Motor neuron (in vitro differentiated cells): ENCODE data around the gene FARP1. TPM values are rescaled to one million over a fixed set of nuclear protein-coding genes. Genes with fewer than 3 reads are reported as not detected.

Source experiments
- ATAC-seq, 8 experiments: fragments of 200-7000 bp; cut with Tn5 transposase; replicated peaks in 6 of 8; 2 replicates each; pipeline ENCODE4 v1.8.0; 2021; ENCODE audit warnings: mild to moderate bottlenecking in 8 of 8, moderate library complexity in 8 of 8
- H3K27ac ChIP-seq, 2 donors: fragments of 250-450 bp; sonication (Bioruptor Pico); 2 replicates each; pipeline ENCODE4 v1.9.0; 2021; ENCODE audit warnings: antibody characterized with exemption in 2 of 2, mild to moderate bottlenecking in 2 of 2, moderate library complexity in 1 of 2
- H3K4me1 ChIP-seq, 2 donors: fragments of 250-450 bp; sonication (Bioruptor Pico); replicated peaks in 1 of 2; 2 replicates each; pipeline ENCODE4 v1.6.1; 2021; ENCODE audit warnings: antibody characterized with exemption in 2 of 2, mild to moderate bottlenecking in 2 of 2, moderate library complexity in 1 of 2
- H3K4me3 ChIP-seq, 5 donors: fragments of 250-450 bp; sonication (Bioruptor Pico); 2 replicates each; pipeline ENCODE4 v1.9.0; 2021; ENCODE audit warnings: antibody characterized with exemption in 5 of 5, mild to moderate bottlenecking in 5 of 5, moderate library complexity in 4 of 5
- WGBS, 10 experiments: fragments of 450-650 bp; shearing (Covaris generic); methylation state at CpG; one replicate each; pipeline ENCODE4 v1.0.0; 2022; 5-methylcytosine and 5-hydroxymethylcytosine counted together
- in situ Hi-C, 9 experiments: fragments of 400-800 bp; cut with MboI; loops; one replicate each; pipeline ENCODE4 v1.15.0; 2021; ENCODE audit warnings: low sequenced_read_pairs in 9 of 9, low pct_unique_long_range_greater_than_20kb in 2 of 9; ENCODE audit not compliant: unreplicated experiment in 9 of 9
- total RNA-seq, 8 experiments: library from RNA; unstranded; fragments of 300-600 nt; gene quantifications; 2 replicates each; pipeline versions ENCODE4 v1.2.3 to v1.2.4, GENCODE V29; 2022

Gene FARP1
- total RNA-seq, 8 experiments from 2014 or later = 6.5 to 349 (median 25.6) TPM

DNA sequence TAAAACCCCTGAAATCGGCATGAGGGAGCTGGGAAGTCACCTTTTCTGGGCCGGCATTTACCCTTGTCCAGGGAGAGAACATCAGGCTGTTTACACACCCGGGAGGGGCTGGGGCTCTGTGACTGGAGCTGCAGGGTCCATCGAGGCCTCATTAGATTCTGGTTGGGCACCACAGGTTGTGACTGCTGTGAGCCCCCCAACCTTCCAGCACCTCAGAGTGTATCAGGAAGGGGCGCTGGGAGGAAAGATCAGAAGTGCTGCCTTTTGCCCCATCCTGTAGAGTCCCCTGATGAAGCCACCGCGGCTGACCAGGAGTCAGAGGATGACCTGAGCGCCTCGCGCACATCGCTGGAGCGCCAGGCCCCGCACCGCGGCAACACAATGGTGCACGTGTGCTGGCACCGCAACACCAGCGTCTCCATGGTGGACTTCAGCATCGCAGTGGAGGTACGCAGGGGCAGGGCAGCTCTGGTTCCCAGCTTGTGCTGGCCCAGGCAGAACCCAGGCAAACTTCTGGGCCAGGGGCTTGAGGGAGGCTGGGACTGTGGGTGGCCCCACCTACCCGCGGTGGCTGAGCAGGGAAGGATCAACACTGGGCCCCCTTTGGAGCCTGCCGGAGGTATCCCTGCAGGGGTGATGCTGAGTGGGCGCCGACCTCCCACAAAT, 297.6 kb downstream of the FARP1 start:
- no peak overlapping the region for H3K4me3 ChIP-seq
- peaks cover 2 to 10% of the 10 kb centered on the region in 2 donors for H3K4me1 ChIP-seq
- WGBS, 10 experiments = 80 to 100% (median 98%) methylated on average over 1 to 16 of the region's 25 CpGs; no CpG with 5 or more reads in 3 of the 10 experiments
- in situ Hi-C loops = loop anchor here in 3 of 9 experiments (10.0 to 25.0 kb wide), 2 partner anchors 224 to 578 kb away; no protein-coding TSS in a partner anchor
- no peak overlapping the region for H3K27ac ChIP-seq
- ATAC-seq = no peak

DNA sequence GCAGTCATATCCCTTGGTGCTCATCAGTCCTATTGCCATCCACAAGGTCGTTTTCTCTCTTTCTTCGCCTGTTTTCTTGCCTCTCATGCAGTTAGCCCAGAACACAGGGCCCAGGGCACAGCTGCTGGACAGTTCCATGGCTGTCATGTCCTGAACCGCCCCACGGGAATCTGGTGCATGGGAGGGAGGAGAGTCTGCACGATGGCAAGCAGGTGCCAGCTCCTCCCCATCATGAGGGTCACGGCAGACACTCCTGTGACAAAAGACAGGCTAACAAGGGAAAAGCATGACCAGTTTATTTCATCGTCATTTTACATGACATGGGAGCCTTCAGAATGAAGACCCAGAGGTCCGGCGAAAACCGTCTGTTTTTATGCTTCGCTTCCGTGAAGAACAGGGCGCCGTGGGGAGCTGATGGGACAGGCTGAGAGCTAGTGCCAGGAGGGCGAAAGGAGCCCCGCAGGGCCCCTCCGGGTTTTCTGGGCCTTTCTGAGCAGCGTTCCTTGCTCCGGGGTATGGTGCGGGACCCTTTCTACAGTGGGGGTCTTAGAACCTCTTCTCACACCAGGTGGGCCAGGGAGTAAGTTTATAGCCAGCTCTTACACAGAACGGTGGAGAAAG, 298.3 kb downstream of the FARP1 start:
- in situ Hi-C loops = loop anchor here in 3 of 9 experiments (10.0 to 25.0 kb wide), 2 partner anchors 224 to 579 kb away; no protein-coding TSS in a partner anchor
- WGBS, 10 experiments = 80 to 100% (median 82%) methylated on average over 1 to 5 of the region's 21 CpGs; no CpG with 5 or more reads in 5 of the 10 experiments

DNA sequence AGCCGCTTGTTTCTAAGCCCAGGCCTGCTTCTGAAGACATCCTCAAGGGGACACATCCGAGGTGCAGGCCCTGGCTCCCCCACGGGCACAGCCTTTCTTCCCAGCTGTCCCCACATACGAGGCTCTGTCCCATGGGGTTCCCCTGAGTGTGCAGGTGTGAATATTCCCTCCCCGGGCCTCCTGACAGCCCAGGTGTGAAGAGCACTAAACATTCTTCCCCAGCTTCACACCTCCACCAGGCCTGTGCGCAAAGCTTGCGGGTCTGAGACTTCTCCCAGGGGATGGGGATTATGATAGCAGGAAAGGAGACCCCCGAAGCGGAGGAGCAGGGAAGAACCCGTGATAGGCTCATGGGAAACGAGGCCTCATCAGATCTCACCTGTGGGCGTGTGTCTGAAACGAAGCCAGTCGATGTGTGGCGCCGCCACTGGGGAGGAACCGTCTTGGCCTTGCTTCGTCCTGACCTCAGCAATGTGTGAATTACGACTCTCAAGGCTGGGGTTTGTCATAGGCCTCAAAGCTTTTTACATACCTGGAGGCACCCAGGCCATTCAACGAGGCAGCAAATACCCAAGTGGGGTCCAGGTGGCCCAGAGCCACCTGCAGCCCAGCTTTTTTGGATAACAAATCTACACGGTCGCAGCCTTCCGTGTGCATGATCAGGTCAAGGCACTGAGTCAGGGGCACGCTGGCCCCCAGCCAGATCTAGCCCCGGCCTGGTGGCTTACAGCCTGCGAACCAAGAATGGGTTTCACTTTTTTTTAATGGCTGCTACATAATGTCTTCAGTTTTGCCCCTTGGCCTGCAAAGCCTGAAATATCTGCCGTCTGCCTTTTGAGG, 299.7 kb downstream of the FARP1 start:
- Histone ChIP-seq H3K4me1 (peaks cover 2 to 10% of the 10 kb centered on the region in 2 donors), H3K4me3 (no peak overlapping the region), H3K27ac (no peak overlapping the region)
- ATAC-seq = no peak
- 10 to 100% (median 88%) methylated on average over 2 to 13 of the region's 27 CpGs; no CpG with 5 or more reads in 2 of the 10 experiments for WGBS, 10 experiments
- in situ Hi-C loops = loop anchor here in 3 of 9 experiments (10.0 to 25.0 kb wide), 2 partner anchors 222 to 580 kb away; no protein-coding TSS in a partner anchor

More for the DNA sequence above, 298.3 kb downstream of the FARP1 start:
- Histone ChIP-seq H3K27ac (no peak overlapping the region), H3K4me1 (peaks cover 2 to 10% of the 10 kb centered on the region in 2 donors), H3K4me3 (no peak overlapping the region)
- no peak for ATAC-seq

DNA sequence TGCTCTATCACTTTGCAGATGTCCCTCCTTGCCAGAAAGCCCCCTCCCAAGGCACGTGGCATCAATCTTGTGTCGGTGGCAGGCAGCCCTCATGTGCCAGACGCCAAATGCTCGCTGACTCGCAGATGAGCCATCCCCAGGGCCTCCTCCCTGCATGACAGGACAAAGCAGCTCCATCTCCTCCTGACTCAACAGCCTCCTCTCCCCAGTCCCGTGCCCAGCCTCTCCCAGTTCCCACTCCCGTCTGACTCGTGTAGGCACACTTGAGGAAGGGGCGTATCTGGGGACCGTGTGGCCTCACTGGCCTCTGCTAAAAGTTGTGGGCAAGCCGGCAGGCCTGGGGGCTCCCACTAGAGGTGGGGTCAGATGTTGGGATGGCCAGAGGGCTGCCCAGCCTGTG, 300.4 kb downstream of the FARP1 start:
- in situ Hi-C loops = loop anchor here in 3 of 9 experiments (10.0 to 25.0 kb wide), 2 partner anchors 221 to 581 kb away; no protein-coding TSS in a partner anchor
- WGBS, 10 experiments = 20 to 100% (median 70%) methylated on average over 1 to 2 of the region's 11 CpGs; no CpG with 5 or more reads in 6 of the 10 experiments
- ATAC-seq = peak in 5 of 8 experiments; percentile 23 to 78 (median 59)
- no peak overlapping the region for H3K27ac ChIP-seq
- H3K4me3 ChIP-seq = no peak overlapping the region
- H3K4me1 ChIP-seq = peaks cover 2 to 10% of the 10 kb centered on the region in 2 donors

DNA sequence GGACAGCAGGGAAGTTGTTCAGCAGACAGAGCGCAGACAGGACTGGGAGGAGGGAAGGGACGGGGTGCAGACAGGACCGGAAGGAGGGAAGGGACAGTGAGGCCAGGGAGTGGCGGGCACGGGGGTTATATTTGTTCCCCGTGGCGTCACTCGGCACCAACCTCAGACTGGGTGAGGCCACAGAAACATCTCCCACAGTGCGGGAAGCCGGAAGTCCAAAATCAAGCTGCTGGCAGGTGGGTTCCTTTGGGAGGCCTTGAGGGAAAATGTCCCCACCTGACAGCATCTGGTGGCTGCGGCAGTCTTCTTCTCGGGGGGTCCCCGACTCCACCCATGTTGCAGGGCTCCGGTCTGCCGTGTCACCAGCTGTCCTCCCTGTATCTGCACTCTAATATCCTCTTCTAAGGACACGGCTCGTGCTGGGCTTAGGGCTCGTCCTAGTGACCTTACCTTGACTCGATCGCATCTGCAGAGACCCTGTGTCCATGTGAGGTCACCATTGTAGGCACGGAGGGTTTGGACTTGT, 301.0 kb downstream of the FARP1 start:
- 59 to 100% (median 89%) methylated on average over 1 to 10 of the region's 21 CpGs; no CpG with 5 or more reads in 3 of the 10 experiments for WGBS, 10 experiments
- H3K4me3 ChIP-seq = no peak overlapping the region
- in situ Hi-C loops = loop anchor here in 3 of 9 experiments (10.0 to 25.0 kb wide), 2 partner anchors 221 to 582 kb away; no protein-coding TSS in a partner anchor
- peaks cover 2 to 10% of the 10 kb centered on the region in 2 donors for H3K4me1 ChIP-seq
- ATAC-seq = no peak
- no peak overlapping the region for H3K27ac ChIP-seq

DNA sequence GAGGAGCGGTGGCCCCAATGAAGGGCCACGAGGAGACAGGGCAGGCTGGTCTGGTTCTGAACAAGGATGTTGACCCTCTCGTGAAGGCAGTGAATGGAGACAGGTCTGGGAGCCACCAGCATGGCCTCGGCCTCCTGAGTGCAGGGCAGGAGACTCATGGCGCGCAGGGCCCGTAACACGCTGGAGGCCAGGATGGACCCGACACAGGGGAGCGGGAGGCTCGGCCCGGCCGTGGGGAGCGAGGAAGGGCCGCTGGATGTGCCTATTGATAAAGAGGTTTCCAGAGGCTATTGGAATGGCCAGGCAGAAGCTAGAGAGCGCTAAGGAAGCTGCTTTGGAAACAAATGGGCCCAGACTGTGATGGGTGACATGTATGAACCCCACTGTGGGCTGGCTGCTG, 301.5 kb downstream of the FARP1 start:
- in situ Hi-C loops = loop anchor here in 3 of 9 experiments (10.0 to 25.0 kb wide), 2 partner anchors 220 to 582 kb away; no protein-coding TSS in a partner anchor
- ATAC-seq = no peak
- WGBS, 10 experiments = 96 to 100% (median 98%) methylated on average over 1 to 9 of the region's 16 CpGs; no CpG with 5 or more reads in 5 of the 10 experiments
- Histone ChIP-seq H3K4me3 (no peak overlapping the region), H3K27ac (no peak overlapping the region), H3K4me1 (peaks cover 4 to 10% of the 10 kb centered on the region in 2 donors)

DNA sequence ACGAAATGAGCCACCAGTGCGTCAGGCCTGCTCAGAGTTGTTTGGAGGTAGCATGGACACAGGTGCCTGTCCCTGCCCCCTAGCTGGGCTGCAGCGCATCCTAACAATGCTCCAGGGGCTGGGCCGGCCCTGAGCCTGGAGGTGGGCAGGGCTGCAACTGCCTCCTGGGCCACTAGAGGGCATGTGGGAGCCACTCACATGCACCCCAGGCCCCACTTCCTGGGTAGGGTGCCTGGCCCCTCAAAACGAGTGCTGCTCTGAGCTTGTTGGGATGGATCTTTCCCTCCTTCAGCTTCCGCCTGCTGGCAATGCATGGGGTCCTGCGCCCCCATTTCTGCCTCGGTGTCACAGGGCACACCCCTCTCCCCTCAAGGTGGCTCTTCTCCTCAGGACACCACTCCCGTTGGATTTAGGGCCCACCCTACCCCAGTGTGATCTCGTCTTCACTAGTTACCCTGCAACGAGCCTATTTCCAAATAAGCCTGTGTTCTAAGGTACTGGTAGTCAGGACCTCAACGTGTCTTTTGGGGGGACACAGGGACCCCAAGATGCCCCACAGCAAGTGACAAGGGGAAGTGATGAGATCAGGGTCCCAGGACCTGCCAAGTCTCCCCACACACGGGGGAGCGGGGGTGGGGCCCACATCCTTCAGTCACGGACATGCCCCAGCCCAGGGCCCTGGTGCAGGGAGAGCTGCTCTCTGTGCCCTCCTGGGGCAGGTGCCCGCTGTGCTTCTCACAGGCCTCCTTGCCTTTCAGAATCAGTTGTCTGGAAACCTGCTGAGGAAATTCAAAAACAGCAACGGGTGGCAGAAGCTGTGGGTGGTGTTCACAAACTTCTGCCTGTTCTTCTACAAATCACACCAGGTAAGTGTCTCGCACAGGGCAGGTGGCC, 302.7 kb downstream of the FARP1 start:
- in situ Hi-C loops = loop anchor here in 3 of 9 experiments (10.0 to 25.0 kb wide), 2 partner anchors 219 to 583 kb away; no protein-coding TSS in a partner anchor
- no peak overlapping the region for H3K27ac ChIP-seq
- peaks cover 10 to 13% of the 10 kb centered on the region in 2 donors for H3K4me1 ChIP-seq
- WGBS, 10 experiments = 0 to 100% (median 28%) methylated on average over 1 to 8 of the region's 18 CpGs; no CpG with 5 or more reads in 5 of the 10 experiments
- peak; percentile 72 to 94 (median 88) for ATAC-seq
- no peak overlapping the region for H3K4me3 ChIP-seq

DNA sequence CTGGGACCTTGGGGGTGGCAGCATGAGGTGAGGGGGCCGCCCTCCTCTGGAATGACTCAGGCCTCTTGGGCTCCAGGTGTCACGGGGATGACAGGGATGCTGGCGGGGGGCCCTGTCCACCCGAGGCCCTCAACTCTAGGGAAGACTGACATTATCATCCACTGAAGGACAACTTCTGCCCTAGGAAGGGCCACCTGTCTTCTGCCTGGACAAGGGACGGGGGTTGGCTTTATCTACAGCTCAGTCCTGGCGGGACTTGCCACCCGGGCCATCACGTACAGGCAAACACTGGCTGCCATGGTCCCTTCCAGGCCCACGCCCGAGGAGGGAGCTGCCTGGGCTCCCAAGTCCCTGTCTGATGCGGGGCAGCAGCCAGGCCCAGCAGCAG, 303.3 kb downstream of the FARP1 start:
- Histone ChIP-seq H3K4me1 (peaks cover 9 to 13% of the 10 kb centered on the region in 2 donors), H3K27ac (no peak overlapping the region), H3K4me3 (no peak overlapping the region)
- WGBS, 10 experiments = 100% methylated on average over 1 to 4 of the region's 11 CpGs; no CpG with 5 or more reads in 8 of the 10 experiments
- in situ Hi-C loops = loop anchor here in 3 of 9 experiments (10.0 to 25.0 kb wide), 2 partner anchors 219 to 584 kb away; no protein-coding TSS in a partner anchor
- ATAC-seq = no peak

DNA sequence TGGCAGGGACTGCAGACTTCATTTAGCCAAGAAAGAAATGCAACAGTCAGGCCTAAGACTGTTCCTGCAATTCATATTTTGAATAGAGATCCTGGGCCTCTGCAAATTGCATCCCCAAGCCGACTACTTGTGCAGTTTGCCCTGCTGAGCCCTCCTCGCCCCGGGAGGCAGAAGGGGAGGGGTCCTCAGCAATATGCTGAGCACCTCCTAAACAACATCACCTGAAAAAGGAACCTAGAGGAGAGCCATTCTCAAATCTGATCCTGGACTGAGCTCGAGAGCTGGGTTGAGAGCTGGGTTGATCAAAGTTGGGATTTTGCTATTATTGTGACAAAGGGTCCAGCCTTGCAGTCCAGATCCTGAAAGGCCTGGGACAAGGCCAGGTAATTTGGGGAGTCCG, 304.2 kb downstream of the FARP1 start:
- Histone ChIP-seq H3K4me1 (peaks cover 0 to 20% of the 10 kb centered on the region in 2 donors), H3K27ac (no peak overlapping the region), H3K4me3 (no peak overlapping the region)
- in situ Hi-C loops = loop anchor here in 3 of 9 experiments (10.0 to 25.0 kb wide), 2 partner anchors 218 to 585 kb away; no protein-coding TSS in a partner anchor
- WGBS, 10 experiments = 67 to 100% (median 100%) methylated on average over 1 to 3 of the region's 5 CpGs; no CpG with 5 or more reads in 3 of the 10 experiments
- no peak for ATAC-seq

DNA sequence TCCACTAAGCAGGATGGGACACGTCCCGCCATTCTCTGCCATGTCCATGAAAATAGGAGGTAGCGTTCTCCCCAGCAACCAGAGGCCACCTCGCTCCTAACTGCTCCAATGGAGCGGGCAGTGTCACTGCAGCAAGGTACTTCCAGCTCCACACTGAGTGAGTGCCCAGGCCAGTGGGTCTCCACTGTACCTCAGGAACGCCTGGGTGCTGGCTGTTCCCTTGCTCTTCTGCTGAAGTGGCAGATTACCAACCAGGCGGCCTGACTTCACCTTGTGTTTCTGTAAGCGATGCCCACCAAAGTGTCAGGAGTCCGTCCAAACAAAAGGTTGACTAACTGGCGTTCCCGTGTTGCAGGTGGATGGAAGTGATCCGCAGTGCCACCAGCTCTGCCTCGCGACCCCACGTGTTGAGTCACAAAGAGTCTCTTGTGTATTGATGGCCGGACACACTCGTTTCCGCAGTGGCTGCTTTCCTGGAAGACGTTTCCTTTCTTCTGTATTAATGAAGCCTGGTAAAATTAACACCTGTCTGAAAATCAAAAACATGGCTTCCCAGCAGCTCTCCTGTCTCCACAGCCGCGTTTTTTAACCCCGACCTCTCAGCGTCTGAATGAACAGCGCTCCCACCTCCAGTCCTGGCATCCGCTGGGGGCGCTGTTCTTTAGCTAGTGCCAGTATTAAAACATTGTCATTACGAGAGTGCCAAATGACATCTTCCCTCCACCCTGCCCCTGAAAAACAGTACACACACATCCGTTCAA, 305.2 kb downstream of the FARP1 start:
- Histone ChIP-seq H3K4me1 (peaks cover 0 to 20% of the 10 kb centered on the region in 2 donors), H3K27ac (no peak overlapping the region), H3K4me3 (no peak overlapping the region)
- in situ Hi-C loops = loop anchor here in 3 of 9 experiments (10.0 to 25.0 kb wide), 2 partner anchors 217 to 586 kb away; no protein-coding TSS in a partner anchor
- peak in 4 of 8 experiments; percentile 23 to 42 (median 26) for ATAC-seq
- WGBS, 10 experiments = 11 to 95% (median 31%) methylated on average over 1 to 14 of the region's 28 CpGs

DNA sequence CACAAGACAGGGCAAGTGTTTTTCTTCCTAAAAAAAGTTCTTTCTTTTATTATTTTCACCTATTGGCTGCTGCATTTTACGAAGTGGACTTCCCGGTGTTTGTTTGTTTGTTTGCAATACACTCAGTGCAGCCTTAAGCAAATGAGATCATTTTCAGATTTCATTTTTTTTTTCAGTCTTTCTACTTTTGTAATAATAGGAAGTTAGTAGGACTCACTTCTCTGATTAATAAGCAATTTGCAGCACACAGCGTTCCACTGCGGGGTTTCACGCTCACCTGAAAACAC, 305.7 kb downstream of the FARP1 start:
- Histone ChIP-seq H3K27ac (no peak overlapping the region), H3K4me1 (peaks cover 0 to 20% of the 10 kb centered on the region in 2 donors), H3K4me3 (no peak overlapping the region)
- 43 to 100% (median 98%) methylated on average over 1 to 5 of the region's 5 CpGs for WGBS, 10 experiments
- in situ Hi-C loops = loop anchor here in 3 of 9 experiments (10.0 to 25.0 kb wide), 2 partner anchors 216 to 586 kb away; no protein-coding TSS in a partner anchor
- no peak for ATAC-seq
